Hepatocyte (in vitro differentiated cells): ENCODE measurements around the gene TPM4.

Experiments used
- EZH2 ChIP-seq: fragments of 200-600 bp; sonication (generic); IDR thresholded peaks from 2 replicates; pipeline ENCODE4 v1.6.1; 2016; ENCODE audit warnings: antibody characterized with exemption, mild to moderate bottlenecking, borderline replicate concordance
- EZH2phosphoT487 ChIP-seq: fragments of 200-600 bp; sonication (generic); IDR thresholded peaks from one replicate; pipeline ENCODE4 v1.6.1; 2018; ENCODE audit warnings: antibody characterized with exemption, mild to moderate bottlenecking, low read depth, moderate library complexity; ENCODE audit not compliant: unreplicated experiment, severe bottlenecking
- TF ChIP-seq, protein P1 (sequence below): fragments of 200-600 bp; sonication (generic); IDR thresholded peaks from 2 replicates; pipeline ENCODE4 v1.5.1; 2016; ENCODE audit warnings: antibody characterized with exemption, mild to moderate bottlenecking; ENCODE audit not compliant: poor library complexity

GRCh38 chr19:16039545-16039944, 36.8 kb upstream of the TPM4 start:
- TF ChIP-seq, protein P1, sequence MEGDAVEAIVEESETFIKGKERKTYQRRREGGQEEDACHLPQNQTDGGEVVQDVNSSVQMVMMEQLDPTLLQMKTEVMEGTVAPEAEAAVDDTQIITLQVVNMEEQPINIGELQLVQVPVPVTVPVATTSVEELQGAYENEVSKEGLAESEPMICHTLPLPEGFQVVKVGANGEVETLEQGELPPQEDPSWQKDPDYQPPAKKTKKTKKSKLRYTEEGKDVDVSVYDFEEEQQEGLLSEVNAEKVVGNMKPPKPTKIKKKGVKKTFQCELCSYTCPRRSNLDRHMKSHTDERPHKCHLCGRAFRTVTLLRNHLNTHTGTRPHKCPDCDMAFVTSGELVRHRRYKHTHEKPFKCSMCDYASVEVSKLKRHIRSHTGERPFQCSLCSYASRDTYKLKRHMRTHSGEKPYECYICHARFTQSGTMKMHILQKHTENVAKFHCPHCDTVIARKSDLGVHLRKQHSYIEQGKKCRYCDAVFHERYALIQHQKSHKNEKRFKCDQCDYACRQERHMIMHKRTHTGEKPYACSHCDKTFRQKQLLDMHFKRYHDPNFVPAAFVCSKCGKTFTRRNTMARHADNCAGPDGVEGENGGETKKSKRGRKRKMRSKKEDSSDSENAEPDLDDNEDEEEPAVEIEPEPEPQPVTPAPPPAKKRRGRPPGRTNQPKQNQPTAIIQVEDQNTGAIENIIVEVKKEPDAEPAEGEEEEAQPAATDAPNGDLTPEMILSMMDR: no peak
- TF ChIP-seq EZH2phosphoT487 (no peak), EZH2 (no peak)
